Left renal pelvis (tissue), 4 donors: ENCODE measurements around the gene SLC17A7. TPM values are rescaled to one million over a fixed set of nuclear protein-coding genes. Genes with fewer than 3 reads are reported as not detected.
"Not testable (repeated sequence)": the region's sequence is repeated elsewhere in the genome, so short reads cannot be mapped to it uniquely, and the experiment has no call there.

Experiments used
- DNase-seq, 4 donors: peaks; one replicate each; pipeline ENCODE4 v3.0.0-alpha.2; 2013; ENCODE audit warnings: low read depth in 4 of 4, low spot score in 3 of 4
- polyA plus RNA-seq, 4 donors: library from polyadenylated mRNA; unstranded; fragments of 120-200 nt; gene quantifications; one replicate each; pipeline ENCODE4 v1.2.1, GENCODE V29; 2013; ENCODE audit not compliant: insufficient read length in 4 of 4

Gene SLC17A7
- polyA plus RNA-seq, 4 donors = 0.29 to 3.2 (median 0.56) TPM

GRCh38 chr19:49445997-49446396 lies 4.7 kb upstream of the SLC17A7 start:
- no peak for DNase-seq

- DNase-seq = not testable (repeated sequence)
Observed at GRCh38 chr19:49444100-49444700, 2.9 kb upstream of the SLC17A7 start.

- peak; percentile 87 to 92 (median 90) for DNase-seq
Observed at GRCh38 chr19:49443366-49444099, 2.2 kb upstream of the SLC17A7 start.

- peak in 2 of 4 donors; percentile 68 to 73 for DNase-seq
Observed at GRCh38 chr19:49442771-49443365, 1.5 kb upstream of the SLC17A7 start.

GRCh38 chr19:49442354-49442753 lies 1.0 kb upstream of the SLC17A7 start:
- no peak for DNase-seq

GRCh38 chr19:49441960-49442350 lies 628 bp upstream of the SLC17A7 start:
- no peak for DNase-seq

- DNase-seq = no peak
Observed at GRCh38 chr19:49440439-49441209, 703 bp downstream of the SLC17A7 start.

GRCh38 chr19:49439836-49440235 lies 1.5 kb downstream of the SLC17A7 start:
- DNase-seq = no peak

- no peak for DNase-seq
Observed at GRCh38 chr19:49438261-49438660, 3.1 kb downstream of the SLC17A7 start.

GRCh38 chr19:49437231-49437630 lies 4.1 kb downstream of the SLC17A7 start:
- no peak for DNase-seq

- DNase-seq = no peak
Observed at GRCh38 chr19:49436381-49437017, 4.8 kb downstream of the SLC17A7 start.

- DNase-seq = no peak
Observed at GRCh38 chr19:49435670-49436069, 5.7 kb downstream of the SLC17A7 start.

GRCh38 chr19:49434907-49435583 lies 6.3 kb downstream of the SLC17A7 start:
- no peak for DNase-seq

GRCh38 chr19:49433240-49433901 lies 8.0 kb downstream of the SLC17A7 start:
- DNase-seq = no peak

GRCh38 chr19:49432141-49433073 lies 8.9 kb downstream of the SLC17A7 start:
- no peak for DNase-seq

GRCh38 chr19:49431330-49431749 lies 10.0 kb downstream of the SLC17A7 start:
- DNase-seq = no peak

GRCh38 chr19:49430678-49431329 lies 10.5 kb downstream of the SLC17A7 start:
- DNase-seq = no peak

- DNase-seq = no peak
Observed at GRCh38 chr19:49430172-49430677, 11.1 kb downstream of the SLC17A7 start.
